SHP77 treated with DMSO at 0.1 percent for 48 hours (cell line): ENCODE measurements around the gene STX4.

ENCODE experiments used
- DNase-seq: peaks from one replicate; lab custom pipeline; 2025; lab: John Stamatoyannopoulos, UW

The STX4 gene

DNA sequence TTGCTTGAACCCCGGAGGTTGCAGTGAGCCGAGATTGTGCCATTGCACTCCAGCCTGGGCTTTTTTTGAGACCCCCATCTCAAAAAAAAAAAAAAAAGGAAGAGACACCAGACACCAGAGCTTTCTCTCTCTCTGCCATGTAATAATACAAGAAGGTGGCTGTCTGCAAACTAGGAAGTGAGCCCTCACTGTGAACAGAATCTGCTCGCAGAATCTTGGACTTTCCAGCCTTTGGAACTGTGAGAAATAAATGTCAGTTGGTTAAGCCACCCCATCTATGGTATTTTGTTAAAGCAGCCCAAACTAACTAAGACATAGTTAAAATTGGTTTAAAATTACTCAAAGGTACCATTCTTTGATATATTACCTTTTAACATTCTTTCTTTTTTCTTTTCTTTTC is 12.8 kb upstream of the STX4 start:
- no peak for DNase-seq

DNA sequence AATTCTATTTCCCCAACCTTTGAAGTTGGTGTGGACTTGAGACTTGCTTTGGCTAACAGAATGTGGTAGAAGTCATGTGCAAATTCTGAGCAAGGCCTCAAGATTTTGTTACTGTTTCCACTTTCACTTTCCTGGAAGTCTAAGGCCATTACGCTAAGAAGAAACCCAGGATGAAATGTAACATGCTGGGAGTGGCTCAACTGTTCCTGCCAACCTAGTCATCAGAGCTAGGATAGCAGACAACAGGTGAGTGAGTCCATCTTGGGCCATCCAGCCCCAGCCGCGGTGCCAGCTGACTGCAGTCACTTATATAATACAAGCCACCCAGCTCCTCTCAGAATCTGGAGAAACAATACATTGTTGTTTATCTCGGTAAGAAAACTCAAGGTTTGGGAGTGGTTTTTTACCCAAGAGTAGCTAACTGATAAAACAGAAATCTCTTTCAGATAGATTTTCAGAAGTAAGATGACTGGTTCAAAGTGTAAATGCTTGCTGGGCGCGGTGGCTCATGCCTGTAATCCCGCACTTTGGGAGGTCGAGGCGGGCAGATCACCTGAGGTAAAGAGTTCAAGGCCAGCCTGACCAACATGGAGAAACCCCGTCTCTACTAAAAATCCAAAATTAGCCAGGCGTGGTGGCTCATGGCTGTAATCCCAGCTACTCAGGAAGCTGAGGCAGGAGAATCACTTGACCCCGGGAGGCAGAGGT is 10.7 kb upstream of the STX4 start:
- no peak for DNase-seq

DNA sequence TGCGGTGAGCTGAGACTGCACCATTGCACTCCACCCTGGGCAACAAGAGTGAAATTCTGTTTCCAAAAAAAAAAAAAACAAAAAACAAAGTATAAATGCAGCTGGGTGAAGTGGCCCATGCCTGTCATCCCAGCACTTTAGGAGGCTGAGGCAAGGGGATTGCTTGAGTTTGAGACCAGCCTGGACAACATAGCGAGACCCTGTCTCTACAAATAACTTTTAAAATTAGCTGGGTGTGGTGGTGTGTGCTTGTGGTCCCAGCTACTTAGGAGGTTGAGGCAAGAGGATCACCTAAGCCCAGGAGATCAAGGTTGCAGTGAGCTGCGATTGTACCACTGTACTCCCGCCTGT is 10.1 kb upstream of the STX4 start:
- DNase-seq = no peak

DNA sequence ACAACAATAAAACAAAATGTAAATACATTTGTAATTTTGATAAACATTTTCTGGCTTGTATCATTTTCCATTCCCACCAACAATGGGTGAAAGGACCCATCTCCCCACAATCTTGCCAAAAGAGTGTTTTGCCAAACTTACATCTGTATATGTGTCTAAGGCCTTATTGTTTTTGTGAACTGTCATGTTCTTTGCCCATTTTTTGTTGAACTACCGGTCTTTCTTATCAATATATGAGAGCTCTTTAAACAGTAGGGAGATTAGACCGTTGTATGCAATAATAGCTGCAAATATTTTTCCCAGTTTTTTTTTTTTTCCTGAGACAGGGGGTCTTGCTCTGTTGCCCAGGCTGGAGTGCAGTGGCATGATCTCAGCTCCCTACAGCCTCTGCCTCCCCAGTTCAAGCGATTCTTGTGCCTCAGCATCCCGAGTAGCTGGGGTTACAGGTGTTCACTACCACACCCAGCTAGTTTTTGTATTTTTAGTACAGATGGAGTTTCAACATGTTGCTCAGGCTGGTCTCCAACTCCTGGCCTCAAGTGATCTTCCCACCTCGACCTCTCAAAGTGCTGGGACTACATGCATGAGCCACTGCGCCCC is 9.6 kb upstream of the STX4 start:
- DNase-seq = no peak

DNA sequence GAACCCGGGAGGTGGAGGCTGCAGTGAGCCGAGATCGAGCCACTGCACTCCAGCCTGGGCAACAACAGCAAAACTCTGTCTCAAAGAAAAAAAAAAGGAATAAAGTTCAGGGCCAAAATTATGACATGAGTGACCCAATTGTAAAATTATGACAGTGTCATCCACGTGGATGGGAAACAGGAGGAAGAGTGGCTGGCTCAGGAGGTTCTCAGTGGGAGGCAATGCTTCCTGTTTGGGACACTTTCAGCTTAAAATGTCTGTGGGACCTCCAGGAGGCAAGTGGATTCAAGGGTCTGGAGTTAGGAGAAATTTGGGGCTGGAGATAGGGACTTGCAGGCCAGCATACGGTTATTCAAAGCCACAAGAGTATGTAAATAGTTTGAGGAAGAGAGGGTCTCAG is 8.0 kb upstream of the STX4 start:
- DNase-seq = no peak

DNA sequence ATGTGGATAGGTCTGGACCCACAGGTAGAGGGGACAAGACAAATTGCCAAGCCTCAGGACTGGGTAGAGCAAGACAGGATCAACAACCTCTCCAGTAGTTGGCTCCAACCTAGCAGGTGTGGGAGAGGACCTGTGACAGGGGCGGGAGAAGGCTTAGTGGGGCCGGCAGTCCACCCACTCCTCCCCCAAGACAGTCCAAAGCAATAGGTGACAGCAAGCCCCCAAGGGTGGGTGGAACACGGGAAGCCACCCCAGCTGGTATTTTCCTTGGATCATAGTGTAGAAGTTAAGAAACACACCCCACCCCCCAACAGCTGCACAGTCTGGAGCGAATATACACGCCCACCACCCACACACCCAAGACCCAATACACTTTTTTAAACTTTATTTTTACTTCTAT is 4.1 kb upstream of the STX4 start:
- no peak for DNase-seq

DNA sequence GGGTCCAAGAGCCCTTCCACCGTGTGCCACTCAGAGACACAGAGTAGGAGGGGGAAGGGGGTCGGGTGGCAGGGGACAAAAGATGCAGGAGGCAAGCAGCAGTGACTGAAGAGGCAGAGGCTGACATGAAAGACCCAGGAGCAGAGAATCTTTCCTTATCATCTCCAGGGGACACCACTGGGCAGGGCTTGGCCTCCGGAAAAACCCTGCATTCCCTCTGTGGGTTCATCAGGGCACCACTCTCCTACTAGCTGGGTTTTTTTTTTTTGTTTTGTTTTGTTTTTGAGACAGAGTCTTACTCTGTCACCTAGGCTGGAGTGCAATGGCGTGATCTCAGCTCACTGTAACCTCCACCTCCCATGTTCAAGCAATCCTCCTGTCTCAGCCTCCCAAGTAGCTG is 2.1 kb upstream of the STX4 start:
- no peak for DNase-seq

DNA sequence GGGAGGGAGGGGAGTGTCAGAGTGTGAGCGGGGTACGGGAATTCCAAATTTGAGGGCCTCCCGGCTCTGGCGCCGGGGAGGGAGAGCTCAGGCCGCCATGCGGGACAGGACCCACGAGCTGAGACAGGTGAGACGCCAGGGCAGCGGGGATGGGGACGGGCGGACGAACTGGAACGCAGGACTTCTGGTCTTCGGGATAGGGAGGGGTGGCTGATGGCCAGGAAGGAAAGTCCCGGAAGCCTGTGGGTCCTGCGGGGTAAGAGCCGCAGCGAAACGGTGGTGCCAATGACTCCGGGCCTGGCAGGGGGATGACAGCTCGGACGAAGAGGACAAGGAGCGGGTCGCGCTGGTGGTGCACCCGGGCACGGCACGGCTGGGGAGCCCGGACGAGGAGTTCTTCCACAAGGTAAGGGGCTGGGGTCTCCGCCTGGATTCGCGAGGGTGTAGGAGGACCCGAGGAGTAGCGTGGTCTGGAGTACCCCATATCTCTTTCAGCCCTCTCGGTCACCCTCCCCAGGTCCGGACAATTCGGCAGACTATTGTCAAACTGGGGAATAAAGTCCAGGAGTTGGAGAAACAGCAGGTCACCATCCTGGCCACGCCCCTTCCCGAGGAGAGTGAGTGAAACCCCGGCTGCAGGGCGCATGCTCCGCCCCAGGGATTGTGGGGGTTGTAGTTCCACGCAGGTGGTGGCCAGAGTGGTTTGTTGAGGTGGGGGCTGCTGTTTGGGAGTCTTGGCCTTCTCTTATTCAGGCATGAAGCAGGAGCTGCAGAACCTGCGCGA is 543 bp downstream of the STX4 start:
- peak; percentile 71 for DNase-seq

DNA sequence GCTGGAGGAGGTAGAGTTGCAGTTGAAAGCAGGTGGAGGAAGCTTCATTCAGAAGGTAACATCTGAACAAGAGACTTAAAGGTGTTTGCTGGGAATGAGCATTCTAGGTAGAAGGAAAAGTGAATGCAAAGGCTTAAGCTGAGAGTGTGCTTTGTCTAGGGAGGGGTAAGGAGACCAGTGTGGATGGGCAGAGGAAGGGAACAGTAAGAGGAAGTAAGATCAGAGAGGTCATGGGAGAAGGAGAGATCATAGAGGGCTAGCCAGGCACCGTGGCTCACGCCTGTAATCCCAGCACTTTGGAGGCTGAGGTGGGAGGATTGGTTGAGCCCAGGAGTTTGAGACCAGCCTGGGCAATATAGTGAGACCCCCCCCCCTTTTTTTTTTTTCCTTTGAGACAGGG is 3.3 kb downstream of the STX4 start:
- no peak for DNase-seq

DNA sequence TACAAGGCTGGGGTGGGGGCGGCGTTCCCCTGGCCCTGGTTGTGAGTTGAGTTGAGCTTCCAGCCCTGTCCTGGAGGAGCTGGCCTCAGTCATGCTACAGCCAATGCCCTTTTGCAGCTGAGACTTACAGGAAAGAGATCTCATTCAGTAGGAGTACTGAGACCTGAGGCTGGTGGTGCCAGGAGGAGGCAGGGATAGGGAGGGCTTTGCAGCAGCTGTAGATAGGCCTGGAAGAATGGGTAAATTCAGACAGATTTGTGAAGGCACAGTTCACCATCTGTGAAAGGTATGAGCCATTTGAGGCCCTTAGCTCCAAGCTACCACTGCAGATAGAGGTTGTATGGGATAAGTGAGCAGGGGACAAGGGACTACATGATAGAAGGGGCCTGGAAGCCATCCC is 5.6 kb downstream of the STX4 start:
- DNase-seq = no peak

DNA sequence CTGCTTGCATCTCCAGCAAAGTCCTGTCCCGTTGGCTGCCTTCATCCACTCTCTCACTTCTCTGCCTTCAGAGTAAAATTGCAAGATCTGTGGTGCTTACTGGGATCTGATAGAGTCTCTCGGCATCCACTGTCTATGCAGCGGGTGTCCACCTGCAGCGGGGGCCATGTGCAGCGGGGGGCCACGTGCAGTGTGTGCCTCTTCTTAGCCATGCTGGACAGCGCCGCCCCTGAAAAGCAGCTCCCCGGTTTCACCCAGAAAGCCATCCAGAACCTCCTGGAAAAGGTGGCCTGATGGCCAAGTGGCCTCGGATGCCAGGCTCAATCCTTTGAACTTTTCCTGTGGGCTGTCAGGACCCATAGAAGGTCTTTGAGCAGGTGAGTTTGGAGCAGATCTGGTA is 9.5 kb downstream of the STX4 start:
- DNase-seq = no peak

DNA sequence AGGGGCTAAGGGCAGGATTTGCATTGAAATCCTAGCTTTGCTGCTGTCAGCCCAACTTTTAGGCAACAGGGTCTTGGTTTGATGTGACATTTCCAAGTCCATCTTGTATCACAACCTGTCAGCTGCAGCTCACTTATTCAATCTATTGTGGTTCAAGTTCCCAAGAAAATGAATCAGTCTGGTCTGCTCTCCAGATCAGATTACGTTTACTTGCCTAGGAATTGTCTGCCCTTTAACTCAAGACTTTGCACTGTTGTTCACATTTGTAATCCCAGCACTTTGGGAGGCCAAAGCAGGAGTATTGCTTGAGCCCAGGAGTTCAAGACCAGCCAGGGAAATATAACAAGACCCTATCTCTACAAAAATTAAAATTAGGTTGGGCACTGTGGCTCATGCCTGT is 10.0 kb downstream of the STX4 start:
- no peak for DNase-seq

DNA sequence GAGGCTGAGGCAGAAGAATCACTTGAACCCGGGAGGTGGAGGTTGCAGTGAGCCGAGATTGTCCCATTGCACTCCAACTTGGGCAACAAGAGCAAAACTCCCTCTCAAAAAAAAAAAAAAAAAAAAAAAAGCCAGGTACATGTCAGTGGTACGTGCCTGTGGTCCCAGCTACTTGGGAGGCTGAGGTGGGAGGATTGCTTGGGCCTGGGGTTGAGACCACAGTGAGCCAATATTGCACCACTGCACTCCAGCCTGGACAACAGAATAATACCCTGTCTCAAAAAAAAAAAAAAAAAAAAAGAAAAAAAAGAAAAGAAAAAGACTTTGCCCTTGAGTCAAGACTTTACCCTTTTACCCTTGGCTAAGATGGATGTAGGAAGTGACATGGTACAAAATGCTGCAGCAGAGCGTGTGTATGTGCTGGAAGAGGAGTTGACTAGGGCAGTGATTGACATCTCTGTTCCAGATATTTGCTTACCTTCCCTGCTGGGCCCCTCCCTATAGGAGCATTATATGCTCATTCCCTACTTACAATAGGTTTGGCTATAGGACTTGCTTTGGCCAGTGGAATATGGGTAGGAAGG is 10.6 kb downstream of the STX4 start:
- no peak for DNase-seq

DNA sequence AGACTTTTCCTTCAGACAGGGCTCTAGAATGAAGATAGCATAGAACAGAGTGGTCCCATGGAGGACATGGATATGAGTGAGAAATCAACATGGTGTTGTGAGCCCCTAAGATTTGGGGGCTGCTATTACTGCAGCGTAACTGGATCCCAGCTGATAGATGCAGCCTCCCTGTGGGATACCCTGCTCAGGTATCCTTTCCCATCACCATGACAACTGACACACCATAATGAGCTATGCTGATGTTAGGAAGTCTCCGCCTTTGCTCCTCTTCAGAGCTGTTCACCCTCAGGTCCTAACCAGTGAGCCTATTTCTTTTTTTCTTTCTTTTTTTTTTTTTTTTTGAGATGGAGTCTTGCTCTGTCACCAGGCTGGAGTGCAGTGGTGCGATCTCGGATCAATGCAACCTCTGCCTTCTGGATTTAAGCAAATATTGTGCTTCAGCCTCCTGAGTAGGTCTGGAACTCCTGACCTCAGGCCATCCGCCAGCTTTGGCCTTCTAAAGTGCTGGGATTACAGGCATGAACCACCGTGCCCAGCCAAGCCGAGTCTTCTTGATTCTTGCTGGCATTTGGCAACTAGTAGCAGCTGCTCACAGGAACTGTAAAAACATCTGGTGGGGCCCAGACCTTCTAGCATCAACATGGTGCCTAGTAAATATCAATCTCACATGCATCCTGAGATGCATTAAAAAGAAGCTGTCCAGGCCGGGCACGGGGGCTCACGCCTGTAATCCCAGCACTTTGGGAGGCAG is 17.1 kb downstream of the STX4 start:
- DNase-seq = no peak

DNA sequence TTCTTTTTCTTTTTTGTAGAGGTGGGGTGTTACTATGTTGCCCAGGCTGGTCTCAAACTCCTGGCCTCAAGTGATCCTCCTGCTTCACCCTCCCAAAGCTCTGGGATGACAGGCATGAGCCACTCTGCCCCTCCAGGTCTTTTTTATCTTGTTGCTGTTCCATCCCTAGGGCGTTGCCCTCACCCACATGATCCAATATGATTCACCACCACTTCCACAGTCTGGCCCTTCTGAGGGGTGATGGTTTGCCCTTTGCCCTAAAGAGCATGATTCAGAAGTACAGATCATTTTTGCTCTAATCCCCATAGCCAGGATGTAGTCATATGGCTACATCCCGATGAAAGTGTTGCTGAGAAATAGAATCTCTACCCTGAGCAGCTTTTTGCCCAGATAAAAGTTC is 18.8 kb downstream of the STX4 start:
- DNase-seq = no peak

DNA sequence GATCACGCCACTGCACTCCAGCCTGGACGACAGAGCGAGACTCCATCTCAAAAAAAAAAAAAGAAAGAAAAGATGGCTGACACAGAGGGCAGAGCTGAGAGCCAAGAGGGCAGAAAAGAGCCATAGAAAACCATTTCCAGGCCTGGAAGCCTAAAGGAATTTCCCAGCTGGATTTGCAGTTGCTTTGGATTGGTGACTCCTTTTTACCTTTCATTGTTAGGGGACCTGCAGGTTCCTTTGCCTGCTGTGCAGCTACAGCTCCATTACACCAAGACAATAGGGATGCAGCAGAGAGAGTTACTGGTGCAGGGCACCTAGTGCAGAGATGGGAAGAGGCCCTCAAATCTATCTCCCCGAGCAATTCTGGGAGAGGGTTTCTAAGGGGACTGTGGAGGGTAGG is 22.3 kb downstream of the STX4 start:
- no peak for DNase-seq

DNA sequence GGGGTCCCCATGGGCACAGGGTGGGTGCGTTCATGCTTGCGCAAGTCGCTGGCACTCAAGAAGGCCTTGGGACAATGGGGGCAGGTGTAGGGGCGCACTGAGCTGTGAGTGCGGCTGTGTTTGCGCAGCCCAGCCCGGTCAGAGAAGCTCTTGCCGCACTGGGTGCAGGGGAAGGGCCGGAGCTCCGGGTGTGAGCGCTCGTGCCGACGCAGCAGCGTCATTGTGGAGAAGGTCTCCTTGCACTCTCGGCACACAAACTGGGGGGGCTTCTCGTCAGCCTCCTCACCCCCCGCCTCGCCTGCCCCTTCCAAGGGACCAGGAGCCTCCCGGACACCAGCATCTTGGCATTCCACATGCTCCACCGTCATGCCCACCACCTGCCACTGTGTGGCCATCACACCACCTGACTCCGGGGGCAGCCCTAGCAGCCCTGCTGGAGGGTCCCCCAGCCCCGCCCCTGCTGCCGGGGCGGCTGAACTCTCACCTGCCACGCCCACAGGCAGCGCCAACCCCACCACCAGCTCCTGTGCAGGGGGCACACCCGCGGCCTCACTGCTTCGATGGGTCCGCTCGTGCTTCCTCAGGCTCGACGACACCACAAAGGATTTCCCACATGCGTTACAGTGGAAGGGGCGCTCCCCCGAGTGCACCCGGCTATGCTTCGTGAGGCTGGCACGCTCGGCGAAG is 27.9 kb downstream of the STX4 start:
- DNase-seq = no peak

DNA sequence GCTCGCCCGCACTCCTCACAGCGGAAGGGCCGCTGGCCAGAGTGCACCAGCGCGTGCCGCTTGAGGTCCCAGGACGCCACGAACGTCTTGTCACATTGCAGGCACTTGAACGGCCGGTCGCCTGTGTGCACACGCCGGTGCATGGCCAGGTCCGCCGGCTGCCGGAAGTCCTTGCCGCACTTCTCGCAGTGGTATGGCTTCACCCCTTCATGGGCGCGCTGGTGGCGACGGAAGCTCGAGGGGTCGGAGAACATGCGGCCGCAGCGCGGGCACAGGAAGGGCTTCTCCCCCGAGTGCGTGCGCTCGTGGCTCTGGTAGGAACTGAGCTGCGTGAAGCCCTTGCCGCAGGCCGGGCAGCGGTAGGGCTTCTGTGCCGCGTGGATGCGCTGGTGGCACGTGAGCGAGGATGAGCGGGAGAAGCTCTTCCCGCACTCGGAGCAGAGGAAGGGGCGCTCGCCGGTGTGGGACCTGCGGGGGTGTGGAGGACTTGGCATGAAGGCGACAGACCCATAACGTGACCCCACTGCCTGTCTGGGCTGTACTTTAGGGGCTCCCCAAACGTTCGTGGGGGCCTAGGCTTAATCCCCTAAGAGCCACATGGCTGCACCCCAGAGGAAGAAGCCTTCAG is 28.6 kb downstream of the STX4 start:
- no peak for DNase-seq

DNA sequence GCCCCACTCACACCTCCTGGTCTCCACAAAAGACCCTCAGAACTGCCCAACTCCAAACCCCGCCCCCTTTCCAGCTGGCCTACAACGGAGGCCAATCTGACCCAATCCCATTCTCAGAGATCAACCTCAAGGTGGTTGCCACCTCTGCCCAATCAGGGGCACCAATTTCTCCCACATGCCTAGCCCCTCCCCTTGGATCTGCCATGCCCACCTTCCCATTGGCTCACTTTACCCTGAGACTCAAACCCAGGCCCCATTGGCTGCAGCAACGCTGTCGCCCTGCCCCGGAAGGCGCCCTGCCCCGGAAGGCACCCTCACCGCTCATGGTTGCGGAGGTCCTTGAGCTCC is 30.1 kb downstream of the STX4 start:
- DNase-seq = no peak

DNA sequence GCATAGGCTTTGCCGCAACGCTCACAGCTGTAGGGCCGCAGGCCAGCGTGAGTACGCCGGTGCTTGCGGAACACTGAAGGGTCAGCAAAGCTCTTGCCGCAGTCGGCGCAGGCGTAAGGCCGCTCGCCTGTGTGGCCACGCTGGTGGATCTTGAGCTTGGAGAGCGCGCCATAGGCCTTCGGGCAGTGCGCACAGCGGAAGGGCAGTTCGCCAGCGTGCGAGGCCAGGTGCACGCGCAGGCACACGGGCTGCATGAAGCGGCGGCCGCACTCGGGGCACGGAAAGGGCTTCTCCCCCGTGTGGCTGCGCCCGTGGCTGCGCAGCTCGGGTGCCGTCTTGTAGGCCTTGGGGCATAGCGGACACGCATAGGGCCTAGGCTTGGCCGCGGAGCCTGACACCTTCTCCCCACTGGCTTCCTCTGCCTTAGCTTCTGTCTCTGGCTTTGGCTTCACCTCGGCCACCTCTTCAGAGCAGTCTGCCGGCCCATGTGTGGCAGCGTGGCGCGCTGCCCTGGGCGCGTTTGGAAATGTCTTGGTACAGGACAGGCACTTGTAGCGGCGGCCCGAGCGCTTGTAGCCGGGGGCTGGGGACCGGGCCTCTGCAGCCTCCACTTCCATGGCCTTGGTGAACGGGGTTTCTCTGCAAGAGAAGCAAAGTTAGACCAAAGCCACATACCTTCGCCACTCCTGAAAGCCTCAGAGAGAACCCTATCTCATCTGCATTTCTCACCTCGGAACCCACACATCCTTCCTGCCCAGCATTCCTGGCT is 30.7 kb downstream of the STX4 start:
- DNase-seq = no peak
